Thoracic aorta (tissue), 2 donors: ENCODE data around the gene JSRP1. TPM values are rescaled to one million over a fixed set of nuclear protein-coding genes. Genes with fewer than 3 reads are reported as not detected.

Experiments used
- ATAC-seq: fragments of 150-250 bp; one replicate; pipeline ENCODE4 v1.8.0; 2017; ENCODE audit warnings: low read depth; ENCODE audit not compliant: insufficient number of reproducible peaks, low FRiP score
- DNase-seq: peaks from one replicate; pipeline ENCODE4 v3.0.0-alpha.2; 2020; ENCODE audit warnings: low spot score
- H3K27ac ChIP-seq, 2 donors: fragments of 200-600 bp; sonication (generic); 1 replicate in 1 of 2; 2 replicates in 1 of 2; pipeline ENCODE4 v1.5.1; 2016; ENCODE audit warnings: mild to moderate bottlenecking in 2 of 2, moderate library complexity in 2 of 2
- H3K27me3 ChIP-seq: fragments of 200-600 bp; sonication (generic); replicated peaks from 2 replicates; pipeline ENCODE4 v1.6.0; 2016; ENCODE audit warnings: mild to moderate bottlenecking; ENCODE audit not compliant: insufficient read depth
- H3K36me3 ChIP-seq: fragments of 200-600 bp; sonication (generic); one replicate; pipeline ENCODE4 v1.5.1; 2016
- H3K4me1 ChIP-seq, 2 donors: fragments of 200-600 bp; sonication (generic); 1 replicate in 1 of 2; 2 replicates in 1 of 2; pipeline versions ENCODE4 v1.5.1 to v1.6.0; 2016; ENCODE audit warnings: low read depth in 2 of 2, mild to moderate bottlenecking in 1 of 2; ENCODE audit not compliant: control insufficient read depth in 1 of 2
- H3K4me3 ChIP-seq: fragments of 200-600 bp; sonication (generic); 2 replicates; pipeline ENCODE4 v1.5.1; 2016; ENCODE audit warnings: mild to moderate bottlenecking
- H3K9me3 ChIP-seq: fragments of 200-600 bp; sonication (generic); 2 replicates; pipeline ENCODE4 v1.5.1; 2016
- CTCF ChIP-seq: fragments of 200-600 bp; sonication (generic); IDR thresholded peaks from one replicate; pipeline ENCODE4 v1.5.1; 2019; ENCODE audit warnings: antibody characterized with exemption
- total RNA-seq, 2 donors: library from RNA; depleted of rRNA; stranded (reverse); fragments of >200 nt; gene quantifications; one replicate each; pipeline versions ENCODE4 v1.1.0 to v1.2.3, GENCODE V29; 2016

JSRP1 gene
- total RNA-seq, 2 donors from 2014 or later, result not detected

DNA sequence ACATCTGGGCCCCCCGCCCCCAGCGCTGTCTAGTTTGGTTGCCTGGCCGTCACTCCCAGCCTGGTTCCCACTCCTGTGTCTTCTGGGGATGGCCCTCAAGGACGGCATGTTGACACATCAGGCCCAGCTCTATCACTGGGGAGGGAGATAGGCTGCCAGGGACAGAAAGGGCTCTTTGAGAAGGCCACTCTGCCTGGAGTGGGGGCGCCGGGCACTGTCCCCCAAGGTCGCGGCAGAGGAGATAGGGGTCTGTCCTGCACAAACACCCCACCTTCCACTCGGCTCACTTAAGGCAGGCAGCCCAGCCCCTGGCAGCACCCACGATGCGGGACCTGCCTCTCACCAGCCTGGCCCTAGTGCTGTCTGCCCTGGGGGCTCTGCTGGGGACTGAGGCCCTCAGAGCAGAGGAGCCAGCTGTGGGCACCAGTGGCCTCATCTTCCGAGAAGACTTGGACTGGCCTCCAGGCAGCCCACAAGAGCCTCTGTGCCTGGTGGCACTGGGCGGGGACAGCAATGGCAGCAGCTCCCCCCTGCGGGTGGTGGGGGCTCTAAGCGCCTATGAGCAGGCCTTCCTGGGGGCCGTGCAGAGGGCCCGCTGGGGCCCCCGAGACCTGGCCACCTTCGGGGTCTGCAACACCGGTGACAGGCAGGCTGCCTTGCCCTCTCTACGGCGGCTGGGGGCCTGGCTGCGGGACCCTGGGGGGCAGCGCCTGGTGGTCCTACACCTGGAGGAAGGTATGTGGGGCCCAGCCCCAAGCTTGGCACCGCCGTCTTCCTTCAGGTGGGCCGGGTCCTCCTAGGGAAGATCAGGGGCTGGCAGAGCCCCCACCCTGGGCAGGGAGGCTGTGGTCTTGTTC, 7.0 kb downstream of the JSRP1 start, which contains the start of gene AMH:
Gene AMH, plus strand, starts transcription at position 314 of the 857 bp plus-strand sequence. Its CDS starts 10 bp downstream, at position 324.
- Histone ChIP-seq H3K4me1 (peaks cover 20 to 39% of the 10 kb centered on the region in 2 donors), H3K27me3 (peaks cover 15% of the 10 kb centered on the region), H3K36me3 (peaks cover 44% of the 10 kb centered on the region), H3K4me3 (no peak within 1 kb of the TSS), H3K9me3 (no peaks in the 10 kb centered on the region), H3K27ac (no peak within 1 kb of the TSS)
- ATAC-seq (no peak), DNase-seq (no peak)
- no peak for TF ChIP-seq CTCF

DNA sequence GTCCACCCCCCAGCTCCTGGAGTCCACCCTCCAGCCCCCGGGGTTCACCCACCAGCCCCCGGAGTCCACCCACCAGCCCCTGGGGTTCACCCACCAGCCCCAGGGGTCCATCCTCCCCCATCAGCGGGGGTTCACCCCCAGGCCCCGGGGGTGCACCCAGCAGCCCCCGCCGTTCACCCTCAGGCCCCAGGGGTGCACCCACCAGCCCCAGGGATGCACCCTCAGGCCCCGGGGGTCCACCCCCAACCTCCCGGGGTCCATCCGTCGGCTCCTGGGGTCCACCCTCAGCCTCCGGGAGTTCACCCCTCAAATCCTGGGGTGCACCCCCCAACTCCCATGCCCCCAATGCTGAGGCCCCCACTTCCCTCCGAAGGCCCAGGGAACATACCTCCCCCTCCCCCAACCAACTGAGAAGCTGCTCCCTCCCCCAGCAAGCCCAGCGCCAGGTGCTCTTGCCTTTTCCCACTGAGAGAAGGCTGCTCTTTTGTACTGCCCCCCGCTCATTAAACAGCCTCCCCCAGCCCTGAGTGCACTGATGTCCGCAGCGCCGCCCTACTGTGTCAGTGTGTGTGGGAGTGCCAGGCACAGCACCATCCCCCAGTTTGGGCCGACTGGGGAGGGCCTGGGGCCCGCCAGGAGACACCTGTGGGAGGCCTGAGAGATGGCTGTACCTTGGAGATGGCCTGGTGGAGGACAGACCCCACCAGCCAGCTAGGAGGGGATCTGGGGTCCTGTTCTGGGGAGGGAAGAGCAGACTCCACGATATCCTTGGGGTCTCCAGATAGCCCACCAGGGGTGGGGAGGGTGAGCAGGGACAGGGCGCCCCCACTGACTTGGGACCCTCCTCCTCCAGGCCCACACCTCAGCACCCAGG, 7.8 kb downstream of the JSRP1 start:
- Histone ChIP-seq H3K36me3 (peaks cover 52% of the 10 kb centered on the region), H3K27me3 (peaks cover 15% of the 10 kb centered on the region), H3K9me3 (no peaks in the 10 kb centered on the region), H3K27ac (no peak overlapping the region), H3K4me3 (no peak overlapping the region), H3K4me1 (peaks cover 20 to 40% of the 10 kb centered on the region in 2 donors)
- DNase-seq, result no peak
- no peak for ATAC-seq
- no peak for TF ChIP-seq CTCF

GRCh38 chr19:2247433-2248101, 8.7 kb downstream of the JSRP1 start:
- no peaks in the 10 kb centered on the region for H3K9me3 ChIP-seq
- no peak for ATAC-seq
- no peak for TF ChIP-seq CTCF
- H3K4me1 ChIP-seq, result peaks cover 15 to 40% of the 10 kb centered on the region in 2 donors
- DNase-seq, result no peak
- H3K27ac ChIP-seq, result no peak overlapping the region
- no peak overlapping the region for H3K4me3 ChIP-seq
- peaks cover 13% of the 10 kb centered on the region for H3K27me3 ChIP-seq
- H3K36me3 ChIP-seq, result peaks cover 54% of the 10 kb centered on the region

DNA sequence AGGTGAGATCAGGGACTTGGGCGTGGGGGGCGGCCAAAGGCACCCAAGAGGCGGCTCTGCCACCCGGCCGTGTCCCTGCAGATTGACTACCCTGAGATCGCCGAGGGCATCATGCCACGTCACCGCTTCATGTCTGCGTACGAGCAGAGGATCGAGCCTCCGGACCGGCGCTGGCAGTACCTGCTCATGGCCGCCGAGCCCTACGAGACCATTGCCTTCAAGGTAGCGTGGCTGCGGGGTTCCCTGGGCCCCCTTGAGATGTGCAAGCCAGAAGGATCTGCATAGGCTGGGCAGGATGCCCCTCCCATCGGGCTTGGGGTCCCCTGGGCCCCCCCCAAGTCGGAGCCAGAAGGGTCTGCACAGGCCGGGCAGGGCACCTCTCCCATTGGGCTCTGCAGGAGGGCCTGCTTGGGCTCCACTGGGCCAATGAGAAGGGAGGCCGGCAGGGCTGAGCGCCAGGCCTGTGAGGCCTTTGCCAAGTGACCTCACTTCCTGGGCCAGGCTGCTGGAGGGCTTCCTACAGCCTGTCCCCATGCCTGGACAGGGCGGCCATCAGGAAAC, 9.3 kb downstream of the JSRP1 start:
- Histone ChIP-seq H3K27me3 (peaks cover 7% of the 10 kb centered on the region), H3K9me3 (no peaks in the 10 kb centered on the region), H3K4me1 (peaks cover 17 to 40% of the 10 kb centered on the region in 2 donors), H3K36me3 (peaks cover 54% of the 10 kb centered on the region), H3K4me3 (no peak overlapping the region), H3K27ac (no peak overlapping the region)
- no peak for ATAC-seq
- no peak for DNase-seq
- no peak for TF ChIP-seq CTCF
